ENCODE measurements around the gene SGMS1. TPM values are rescaled to one million over a fixed set of nuclear protein-coding genes. Genes with fewer than 3 reads are reported as not detected.

SGMS1 gene
- total RNA-seq, 3 donors from 2014 or later = 66.5 to 114 (median 80.1) TPM

DNA sequence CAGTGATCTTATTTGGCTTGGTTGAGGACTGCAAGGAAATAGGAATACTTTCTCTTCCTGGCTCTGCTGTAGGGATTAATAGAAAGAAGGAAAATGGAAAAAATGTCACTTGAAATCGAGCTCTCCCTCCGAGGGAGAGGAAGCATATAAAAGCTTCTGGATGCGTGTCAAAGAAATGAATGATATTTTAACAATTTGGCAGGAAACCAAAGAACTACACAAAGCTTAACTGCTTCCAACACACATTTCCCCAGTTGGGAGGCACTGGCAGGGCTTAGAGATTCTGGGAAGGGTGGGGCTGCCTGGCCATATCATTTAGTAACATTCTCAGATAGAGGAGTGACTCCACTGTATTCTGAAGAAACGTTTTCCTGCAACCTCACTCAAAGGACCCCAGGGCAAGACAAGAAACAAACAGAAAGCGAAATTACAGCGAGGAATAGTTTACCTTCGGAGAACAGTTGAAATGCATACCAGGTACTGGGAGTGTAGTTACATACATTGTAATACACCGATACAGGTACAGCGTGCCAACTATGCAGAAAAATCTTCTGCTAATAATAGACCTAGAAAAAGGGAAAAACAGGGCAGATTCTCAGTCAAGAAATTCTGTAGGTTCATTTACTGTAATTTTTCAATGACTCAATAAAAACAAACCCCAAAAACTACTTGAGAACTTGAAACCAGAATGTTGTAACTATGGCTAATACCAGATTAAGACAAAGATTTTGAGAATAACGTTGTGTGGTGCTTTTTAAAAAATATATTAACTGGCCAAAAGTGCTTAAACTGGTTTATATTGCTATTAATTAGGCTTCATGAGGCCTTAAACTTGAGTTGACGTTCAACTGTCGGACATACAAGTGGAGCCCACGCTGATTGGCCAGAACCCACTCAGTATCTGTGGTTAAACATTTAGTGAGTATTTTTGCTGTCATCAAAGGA is 296.7 kb downstream of the SGMS1 start:
- Histone ChIP-seq H3K27ac (peak overlapping the region; percentile 5 to 38), H3K4me1 (no peaks in the 10 kb centered on the region)

DNA sequence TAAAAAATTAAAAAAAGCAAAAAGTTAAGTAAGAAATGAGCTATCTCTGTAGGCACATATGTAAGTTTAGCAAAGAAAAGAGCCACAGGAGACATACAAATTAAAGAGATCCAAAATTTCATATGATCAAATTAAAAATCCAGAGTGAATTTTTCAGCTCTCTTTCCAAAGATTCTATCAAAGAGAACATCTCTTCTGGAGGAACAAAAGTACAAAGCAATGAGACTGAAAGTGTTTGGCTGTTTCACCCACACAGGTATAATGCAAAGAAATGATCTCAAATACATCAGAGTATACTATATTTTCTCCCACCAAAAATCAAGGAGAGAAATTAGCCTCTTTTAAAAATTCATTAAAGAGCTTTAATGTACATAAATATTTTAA is 297.6 kb downstream of the SGMS1 start:
- H3K27ac ChIP-seq = no peak overlapping the region

More for the DNA sequence above, 296.7 kb downstream of the SGMS1 start:
- intact Hi-C loops (cut with DNase I; ENCODE audit: low total_unique reads) = loop anchor here (10.0 kb wide), 1 partner anchor 898 kb away; no protein-coding TSS in a partner anchor
- no peaks in the 10 kb centered on the region for H3K27me3 ChIP-seq
- H3K4me3 ChIP-seq = peak overlapping the region; percentile 2 to 7 (median 4)
- H3K9me3 ChIP-seq = no peaks in the 10 kb centered on the region
- DNase-seq (ENCODE audit: low spot score in 2 of 2) = no peak
- TF ChIP-seq POLR2AphosphoS5 (IDR thresholded peaks at IDR 0.05) (no peak), POLR2A (IDR thresholded peaks at IDR 0.05) (no peak)
- TF ChIP-seq, protein P1, sequence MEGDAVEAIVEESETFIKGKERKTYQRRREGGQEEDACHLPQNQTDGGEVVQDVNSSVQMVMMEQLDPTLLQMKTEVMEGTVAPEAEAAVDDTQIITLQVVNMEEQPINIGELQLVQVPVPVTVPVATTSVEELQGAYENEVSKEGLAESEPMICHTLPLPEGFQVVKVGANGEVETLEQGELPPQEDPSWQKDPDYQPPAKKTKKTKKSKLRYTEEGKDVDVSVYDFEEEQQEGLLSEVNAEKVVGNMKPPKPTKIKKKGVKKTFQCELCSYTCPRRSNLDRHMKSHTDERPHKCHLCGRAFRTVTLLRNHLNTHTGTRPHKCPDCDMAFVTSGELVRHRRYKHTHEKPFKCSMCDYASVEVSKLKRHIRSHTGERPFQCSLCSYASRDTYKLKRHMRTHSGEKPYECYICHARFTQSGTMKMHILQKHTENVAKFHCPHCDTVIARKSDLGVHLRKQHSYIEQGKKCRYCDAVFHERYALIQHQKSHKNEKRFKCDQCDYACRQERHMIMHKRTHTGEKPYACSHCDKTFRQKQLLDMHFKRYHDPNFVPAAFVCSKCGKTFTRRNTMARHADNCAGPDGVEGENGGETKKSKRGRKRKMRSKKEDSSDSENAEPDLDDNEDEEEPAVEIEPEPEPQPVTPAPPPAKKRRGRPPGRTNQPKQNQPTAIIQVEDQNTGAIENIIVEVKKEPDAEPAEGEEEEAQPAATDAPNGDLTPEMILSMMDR (IDR thresholded peaks at IDR 0.05) = no peak
- H3K36me3 ChIP-seq = no peaks in the 10 kb centered on the region

DNA sequence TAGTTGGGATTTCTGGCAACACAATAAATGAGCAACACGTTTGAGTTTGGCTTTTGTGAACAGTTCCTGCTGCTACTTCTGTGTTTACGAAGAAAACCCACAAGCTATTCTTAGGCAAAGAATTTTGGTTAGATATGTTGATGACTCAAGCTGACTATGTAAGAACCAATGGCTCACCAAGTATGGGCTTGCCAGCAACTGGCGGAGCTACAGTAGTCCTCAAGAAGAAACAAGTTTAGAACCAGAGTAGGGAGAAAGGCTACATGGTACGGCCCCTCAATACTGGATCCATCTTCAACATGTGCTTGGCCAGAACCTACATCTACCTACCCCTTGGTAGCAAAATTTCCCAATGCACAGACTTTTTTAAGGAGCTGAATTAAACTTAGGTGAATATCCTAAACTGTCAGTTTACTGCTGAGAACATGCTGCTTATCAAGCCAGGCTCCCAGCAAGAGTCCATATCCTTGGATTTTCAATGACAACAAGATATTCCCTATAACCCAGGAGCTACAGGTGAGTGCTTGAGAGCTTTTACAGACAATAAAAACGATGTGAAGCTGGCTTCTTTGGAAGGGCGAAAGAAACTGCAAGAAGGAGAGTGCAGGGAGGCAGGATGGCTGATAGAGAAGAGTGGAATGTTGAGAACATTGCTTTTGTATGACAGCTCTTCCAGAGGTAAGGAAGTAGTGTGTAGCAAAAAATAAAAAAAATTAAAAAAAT is 298.1 kb downstream of the SGMS1 start:
- Histone ChIP-seq H3K9me3 (no peaks in the 10 kb centered on the region), H3K27ac (peak overlapping the region; percentile 16 to 50), H3K27me3 (no peaks in the 10 kb centered on the region), H3K4me3 (no peak overlapping the region), H3K4me1 (no peaks in the 10 kb centered on the region), H3K36me3 (no peaks in the 10 kb centered on the region)
- no peak for TF ChIP-seq POLR2AphosphoS5 (IDR thresholded peaks at IDR 0.05)
- no peak for TF ChIP-seq POLR2A (IDR thresholded peaks at IDR 0.05)
- TF ChIP-seq, protein P1 (IDR thresholded peaks at IDR 0.05) = no peak
- intact Hi-C loops (cut with DNase I; ENCODE audit: low total_unique reads) = loop anchor here (10.0 kb wide), 1 partner anchor 899 kb away; no protein-coding TSS in a partner anchor
- peak in 1 of 2 donors; percentile 68 for DNase-seq (ENCODE audit: low spot score in 2 of 2)

More for the DNA sequence above, 297.6 kb downstream of the SGMS1 start:
- H3K27me3 ChIP-seq = no peaks in the 10 kb centered on the region
- no peaks in the 10 kb centered on the region for H3K4me1 ChIP-seq
- H3K9me3 ChIP-seq = no peaks in the 10 kb centered on the region
- TF ChIP-seq POLR2AphosphoS5 (IDR thresholded peaks at IDR 0.05) (no peak), POLR2A (IDR thresholded peaks at IDR 0.05) (no peak)
- TF ChIP-seq, protein P1 (IDR thresholded peaks at IDR 0.05) = no peak
- no peak for DNase-seq (ENCODE audit: low spot score in 2 of 2)
- H3K4me3 ChIP-seq = no peak overlapping the region
- intact Hi-C loops (cut with DNase I; ENCODE audit: low total_unique reads) = loop anchor here (10.0 kb wide), 1 partner anchor 899 kb away; no protein-coding TSS in a partner anchor
- no peaks in the 10 kb centered on the region for H3K36me3 ChIP-seq

DNA sequence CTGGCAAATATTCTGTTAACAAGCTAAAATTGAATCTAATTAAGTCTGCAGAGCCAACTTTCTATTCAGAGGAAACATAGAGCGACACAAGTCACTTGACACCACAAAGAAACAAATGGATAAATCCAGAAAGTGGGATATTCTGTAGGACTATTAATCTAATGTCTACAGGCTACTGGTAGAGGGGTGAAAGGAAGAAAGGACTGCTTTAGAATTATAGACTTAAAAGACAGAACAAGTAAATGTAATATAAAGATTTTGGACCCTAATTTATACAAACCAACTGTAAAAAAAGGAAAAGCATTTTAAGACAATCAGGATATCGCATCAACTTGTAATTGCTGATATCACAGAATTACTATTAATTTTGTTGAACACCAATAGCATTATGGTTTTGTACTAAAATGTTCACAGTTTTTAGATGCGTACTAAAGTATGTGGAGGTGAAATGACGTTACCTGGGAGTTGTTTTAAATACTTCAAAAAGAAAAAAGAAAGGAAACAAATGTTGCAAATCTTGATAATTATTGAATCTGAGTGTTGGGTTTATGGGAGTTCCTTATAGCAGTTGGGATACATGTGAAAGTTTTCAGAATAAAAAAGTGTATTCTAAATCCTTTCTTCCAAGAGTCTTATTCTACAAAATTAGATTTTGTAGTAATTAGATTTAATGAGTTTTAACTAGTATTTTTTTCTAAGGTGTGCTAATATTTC is 298.9 kb downstream of the SGMS1 start:
- H3K27me3 ChIP-seq = no peaks in the 10 kb centered on the region
- H3K27ac ChIP-seq = peak overlapping the region in 1 of 2 donors; percentile 50
- DNase-seq (ENCODE audit: low spot score in 2 of 2) = no peak
- H3K36me3 ChIP-seq = no peaks in the 10 kb centered on the region
- no peaks in the 10 kb centered on the region for H3K9me3 ChIP-seq
- intact Hi-C loops (cut with DNase I; ENCODE audit: low total_unique reads) = loop anchor here (10.0 kb wide), 1 partner anchor 900 kb away; no protein-coding TSS in a partner anchor
- H3K4me1 ChIP-seq = no peaks in the 10 kb centered on the region
- no peak overlapping the region for H3K4me3 ChIP-seq
- TF ChIP-seq, protein P1 (IDR thresholded peaks at IDR 0.05) = no peak
- TF ChIP-seq POLR2AphosphoS5 (IDR thresholded peaks at IDR 0.05) = no peak

Measured in breast epithelium (tissue), 4 donors.